Heart left ventricle (tissue), 16 donors: ENCODE measurements around the gene ADRA2B. TPM values are rescaled to one million over a fixed set of nuclear protein-coding genes. Genes with fewer than 3 reads are reported as not detected.

ENCODE experiments used
- ATAC-seq, 4 donors: fragments of 200-7000 bp; cut with Tn5 transposase; one replicate each; pipeline ENCODE4 v1.9.1; 2020 to 2022; ENCODE audit warnings: moderate library complexity in 4 of 4, mild to moderate bottlenecking in 3 of 4, moderate number of reproducible peaks in 1 of 4
- DNase-seq, 5 donors: peaks; one replicate each; pipeline ENCODE4 v3.0.0-alpha.2; 2020
- H3K27ac ChIP-seq, 12 donors: fragments of 200-600 bp; sonication (generic) in 4 of 12; one replicate each; pipeline versions ENCODE4 v1.5.0 to v1.8.0; 2016 to 2022; ENCODE audit warnings: mild to moderate bottlenecking in 2 of 12
- H3K27me3 ChIP-seq, 9 donors: fragments of 200-600 bp; sonication (generic) in 2 of 9; one replicate each; pipeline versions ENCODE4 v1.5.1 to v1.8.0; 2016 to 2022; ENCODE audit warnings: mild to moderate bottlenecking in 3 of 9
- H3K36me3 ChIP-seq, 9 donors: fragments of 200-600 bp; sonication (generic) in 2 of 9; one replicate each; pipeline versions ENCODE4 v1.5.0 to v1.8.0; 2018 to 2022; ENCODE audit warnings: mild to moderate bottlenecking in 2 of 9
- H3K4me1 ChIP-seq, 12 donors: fragments of 200-600 bp; sonication (generic) in 4 of 12; one replicate each; pipeline versions ENCODE4 v1.5.0 to v1.8.0; 2016 to 2022; ENCODE audit warnings: mild to moderate bottlenecking in 3 of 12
- H3K4me3 ChIP-seq, 12 donors: fragments of 200-600 bp; sonication (generic) in 4 of 12; one replicate each; pipeline versions ENCODE4 v1.5.0 to v1.8.0; 2017 to 2022; ENCODE audit warnings: mild to moderate bottlenecking in 9 of 12, moderate library complexity in 4 of 12
- H3K9me3 ChIP-seq, 12 donors: fragments of 200-600 bp; sonication (generic) in 4 of 12; one replicate each; pipeline versions ENCODE4 v1.5.0 to v1.8.0; 2016 to 2022; ENCODE audit warnings: mild to moderate bottlenecking in 1 of 12
- CTCF ChIP-seq, 12 donors: fragments of 200-600 bp; sonication (generic) in 4 of 12; IDR thresholded peaks; one replicate each; pipeline versions ENCODE4 v1.5.0 to v1.8.0; 2018 to 2022; ENCODE audit warnings: antibody characterized with exemption in 12 of 12, mild to moderate bottlenecking in 5 of 12
- POLR2A ChIP-seq, 2 donors: fragments of 450-650 bp; IDR thresholded peaks; one replicate each; pipeline ENCODE4 v1.6.1; 2017; ENCODE audit warnings: antibody characterized with exemption in 2 of 2, mild to moderate bottlenecking in 2 of 2, moderate library complexity in 2 of 2
- WGBS, 4 donors: extraction: QIAGEN DNeasy Blood & Tissue Kit in 2 of 4; methylation state at CpG; one replicate each; pipeline versions ENCODE4 v1.1.5 to v1.1.7; 2013 to 2018; 5-methylcytosine and 5-hydroxymethylcytosine counted together
- intact Hi-C, 10 donors: fragments of 100-400 bp; cut with DNase I; formaldehyde crosslinking; loops; one replicate each; pipeline versions ENCODE4 v1.11.1 to v1.14.2; 2022
- polyA plus RNA-seq, 2 donors: library from polyadenylated mRNA; stranded (reverse); fragments of 200-250 nt; gene quantifications; one replicate each; pipeline ENCODE4 v1.2.3, GENCODE V29; 2013
- total RNA-seq, 9 donors: library from RNA; depleted of rRNA in 2 of 9; stranded (reverse); fragments of >200 nt in 2 of 9; fragmentation: NEBNext Ultra II Directional in 3 of 9; extraction: Animal tissue kit (Norgen Biotek cat#: 25700) in 3 of 9; gene quantifications; one replicate each; pipeline versions ENCODE4 v1.1.0 to v1.2.4, GENCODE V29; 2016 to 2023
- donor health status: ischemic (EF 13 %, LVEDD 7.1; RV severe dilation, severe dysfunction).
- donor health status: healthy with polysubstance abuse.
- donor health status: DM: no; HTN: yes; CAD: no.
- donor health status: DM: no; HTN: no; CAD: no.
- donor health status: ischemic (EF 25% LVEDD 6.9; RV normal size, moderate dysfunction).
- donor health status: ischemic (EF 25% LVEDD 5.7; RV mildly dilated, moderate dysfunction).
- donor health status: healthy.
- donor health status: DM: yes; HTN: yes; CAD: no.
- donor health status: ischemic (EF 35%, LVEDD 5.7; RV mildly dilated, moderate dysfunction).
- donor health status: nonischemic (EF 11% LVEDD 7.7; RV severe dilation, severe dysfunction).
- donor health status: DM: yes; HTN: yes; CAD: no.
- donor health status: PGD.
- donor health status: ischemic (EF 29% LVEDD 5.4; RV normal size, mild dysfunction).
- donor health status: nonischemic (EF 23%, LVEDD 6.1; RV moderate dilation, normal function).

The ADRA2B gene
- total and polyA plus RNA-seq, 11 donors = 1.5 to 6.1 (median 3.5) TPM

GRCh38 chr2:96091141-96091710 is 25.1 kb downstream of the ADRA2B start:
- no peaks in the 10 kb centered on the region for H3K36me3 ChIP-seq
- WGBS, 4 donors = 86 to 93% (median 87%) methylated on average over 11 to 14 of the region's 14 CpGs
- H3K4me3 ChIP-seq = no peak overlapping the region
- no peaks in the 10 kb centered on the region for H3K27me3 ChIP-seq
- H3K9me3 ChIP-seq = no peaks in the 10 kb centered on the region
- DNase-seq = no peak
- peak in 1 of 4 donors; percentile 33 for ATAC-seq
- TF ChIP-seq CTCF (IDR thresholded peaks at IDR 0.05) = no peak
- no peak for TF ChIP-seq POLR2A (IDR thresholded peaks at IDR 0.05)
- intact Hi-C loops = no loop called here
- no peak overlapping the region for H3K27ac ChIP-seq
- peaks cover 4 to 35% (median 13%) of the 10 kb centered on the region in 12 donors for H3K4me1 ChIP-seq

GRCh38 chr2:96090196-96090926 is 26.0 kb downstream of the ADRA2B start:
- H3K27ac ChIP-seq = peak overlapping the region in 5 of 12 donors; percentile 29 to 48 (median 39)
- intact Hi-C loops = no loop called here
- DNase-seq (no peak), ATAC-seq (peak in 3 of 4 donors; percentile 35 to 47 (median 40))
- H3K4me3 ChIP-seq = no peak overlapping the region
- 66 to 82% (median 79%) methylated on average over 12 of the region's 12 CpGs for WGBS, 4 donors
- no peaks in the 10 kb centered on the region for H3K36me3 ChIP-seq
- H3K27me3 ChIP-seq = no peaks in the 10 kb centered on the region
- H3K4me1 ChIP-seq = peaks cover 4 to 42% (median 12%) of the 10 kb centered on the region in 12 donors
- H3K9me3 ChIP-seq = no peaks in the 10 kb centered on the region
- no peak for TF ChIP-seq POLR2A (IDR thresholded peaks at IDR 0.05)
- TF ChIP-seq CTCF (IDR thresholded peaks at IDR 0.05) = no peak

GRCh38 chr2:96089356-96090195 is 26.8 kb downstream of the ADRA2B start:
- DNase-seq (peak; percentile 55 to 80 (median 67)), ATAC-seq (peak in 3 of 4 donors; percentile 40 to 66 (median 52))
- Histone ChIP-seq H3K36me3 (no peaks in the 10 kb centered on the region), H3K4me3 (no peak overlapping the region), H3K27ac (peak overlapping the region in 5 of 12 donors; percentile 29 to 48 (median 39)), H3K9me3 (no peaks in the 10 kb centered on the region), H3K27me3 (no peaks in the 10 kb centered on the region), H3K4me1 (peaks cover 4 to 48% (median 14%) of the 10 kb centered on the region in 12 donors)
- TF ChIP-seq POLR2A (IDR thresholded peaks at IDR 0.05) (no peak), CTCF (IDR thresholded peaks at IDR 0.05) (no peak)
- 69 to 79% (median 73%) methylated on average over 16 to 22 of the region's 22 CpGs for WGBS, 4 donors
- intact Hi-C loops = no loop called here
